NCI-H748 treated with DMSO at 0.1 percent for 48 hours (cell line): ENCODE measurements around the gene SAMHD1.
"Not testable (repeated sequence)": the region's sequence is repeated elsewhere in the genome, so short reads cannot be mapped to it uniquely, and the experiment has no call there.

Experiments
- DNase-seq: peaks from one replicate; lab custom pipeline; 2025; lab: John Stamatoyannopoulos, UW

The SAMHD1 gene

DNA sequence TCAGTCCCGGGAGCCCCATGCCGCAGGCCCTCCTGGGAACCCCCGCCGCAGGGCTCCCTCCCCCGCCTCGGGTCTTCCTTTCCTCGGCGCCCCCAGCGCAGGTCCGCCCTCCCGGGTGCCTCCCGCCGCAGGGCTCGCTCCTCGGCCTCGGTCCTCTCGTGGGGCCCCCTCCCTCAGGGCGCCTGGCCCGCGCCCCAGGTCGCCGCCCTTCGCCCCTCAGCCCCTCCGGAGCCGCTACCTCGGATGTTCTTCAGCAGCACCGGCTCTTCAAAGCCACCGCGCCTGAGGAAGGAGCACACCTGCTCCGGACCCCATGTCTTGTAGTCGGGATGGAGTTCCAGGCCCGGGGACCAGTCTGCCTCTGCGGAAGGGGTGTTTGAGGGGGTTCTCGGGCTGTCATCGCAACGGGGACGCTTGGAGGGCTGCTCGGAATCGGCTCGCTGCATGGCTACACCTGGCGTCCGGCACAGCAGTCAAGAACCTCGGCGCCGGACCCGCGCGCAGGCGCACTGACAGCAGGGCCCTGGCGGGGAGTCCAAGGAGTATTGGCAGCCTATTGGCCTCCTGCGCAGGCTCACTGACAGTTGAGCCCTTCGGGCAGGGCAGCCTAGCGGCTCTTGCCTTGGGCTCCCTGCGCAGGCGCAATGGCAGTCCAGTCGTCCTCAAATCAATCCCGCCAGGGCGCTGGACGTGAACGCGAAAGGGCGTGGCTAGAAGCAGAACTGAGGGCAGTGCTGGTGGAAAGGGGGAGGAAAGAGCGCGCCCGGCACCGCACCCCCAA is at the start of gene SAMHD1:
Gene SAMHD1, minus strand, starts transcription at position 511 of the 781 bp plus-strand sequence. Its CDS starts 65 bp downstream, at position 446.
- peak; percentile 93 for DNase-seq

DNA sequence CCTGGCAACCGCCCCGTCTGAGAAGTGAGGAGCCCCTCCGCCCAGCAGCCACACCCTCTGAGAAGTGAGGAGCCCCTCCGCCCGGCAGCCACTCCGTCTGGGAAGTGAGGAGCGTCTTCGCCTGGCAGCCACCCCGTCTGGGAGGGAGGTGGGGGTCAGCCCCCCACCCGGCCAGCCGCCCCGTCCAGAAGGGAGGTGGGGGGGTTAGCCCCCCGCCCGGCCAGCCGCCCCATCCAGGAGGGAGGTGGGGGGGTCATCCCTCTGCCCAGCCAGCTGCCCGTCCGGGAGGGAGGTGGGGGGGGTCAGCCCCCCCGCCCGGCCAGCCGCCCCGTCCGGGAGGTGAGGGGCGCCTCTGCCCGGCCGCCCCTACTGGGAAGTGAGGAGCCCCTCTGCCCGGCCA is 48.7 kb upstream of the SAMHD1 start:
- DNase-seq: not testable (repeated sequence)

DNA sequence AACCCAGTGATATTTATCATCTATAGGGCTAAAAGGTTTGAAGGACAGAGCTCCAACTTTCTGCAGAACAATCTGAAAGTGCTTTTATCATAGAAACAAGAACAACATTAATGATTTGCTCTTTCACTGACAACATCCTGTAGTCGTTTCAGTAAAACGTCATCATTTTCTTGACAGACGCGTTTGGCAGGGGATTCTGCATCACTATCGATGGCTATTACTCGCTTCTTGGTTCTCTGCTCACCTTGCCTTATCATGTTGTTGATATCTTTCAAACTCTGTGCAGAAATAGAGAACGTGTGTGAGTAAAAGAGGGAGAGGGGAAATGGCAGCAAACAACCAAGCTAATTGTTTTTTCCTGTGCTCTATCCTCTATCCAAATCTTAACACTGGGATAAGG is 47.1 kb upstream of the SAMHD1 start:
- DNase-seq: no peak

DNA sequence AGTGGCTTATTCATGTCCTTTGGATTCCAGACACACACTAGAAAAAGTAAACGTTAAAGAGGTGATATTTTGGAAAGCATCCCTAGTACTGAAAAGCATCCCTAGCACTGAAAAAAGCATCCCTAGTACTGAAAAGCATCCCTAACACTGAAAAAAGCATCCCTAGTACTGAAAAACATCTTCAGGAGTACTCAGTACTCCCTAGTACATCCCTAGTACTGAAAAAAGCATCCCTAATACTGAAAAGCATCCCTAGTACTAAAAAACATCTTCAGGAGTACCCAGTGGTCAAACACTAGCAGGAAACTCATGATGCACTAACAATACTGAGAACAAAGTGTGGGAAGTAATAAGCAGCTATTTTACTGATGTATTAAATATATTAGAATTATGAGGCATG is 45.6 kb upstream of the SAMHD1 start:
- no peak for DNase-seq

DNA sequence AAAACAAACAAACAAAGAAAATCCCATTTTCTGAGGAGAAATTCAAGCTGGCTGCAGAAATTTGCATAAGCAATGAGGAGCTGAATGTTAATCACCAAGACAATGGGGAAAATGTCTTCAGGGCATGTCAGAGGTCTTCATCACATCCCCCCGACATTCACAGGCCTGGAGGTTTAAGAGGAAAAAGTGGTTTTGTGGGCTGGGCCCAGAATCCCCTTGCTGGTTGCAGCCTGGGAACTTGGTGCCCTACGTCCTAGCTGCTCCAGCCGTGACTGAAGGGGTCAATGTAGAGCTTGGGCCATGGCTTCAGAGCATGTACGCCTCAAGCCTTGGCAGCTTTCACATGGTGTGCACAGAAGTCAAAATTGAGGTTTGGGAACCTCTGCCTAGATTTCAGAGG is 42.7 kb upstream of the SAMHD1 start:
- not testable (repeated sequence) for DNase-seq

DNA sequence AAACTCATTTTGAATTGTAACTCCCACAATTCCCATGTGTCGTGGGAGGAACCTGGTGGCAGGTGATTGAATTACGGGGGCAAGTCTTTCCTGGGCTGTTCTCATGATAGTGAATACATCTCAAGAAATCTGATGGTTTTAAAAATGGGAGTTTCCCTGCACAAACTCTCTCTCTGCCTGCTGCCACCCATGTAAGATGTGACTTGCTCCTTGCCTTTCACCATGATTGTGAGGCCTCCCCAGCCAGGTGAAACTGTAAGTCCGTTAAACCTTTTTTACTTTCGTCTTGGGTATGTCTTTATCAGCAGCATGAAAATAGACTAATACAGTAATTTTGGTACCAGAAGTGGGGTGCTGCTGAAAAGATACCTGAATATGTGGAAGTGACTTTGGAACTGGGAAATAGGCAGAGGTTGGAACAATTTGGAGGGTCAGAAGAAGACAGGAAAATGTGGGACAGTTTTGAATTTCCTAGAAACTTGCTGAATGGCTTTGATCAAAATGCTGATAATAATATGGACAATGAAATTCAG is 41.4 kb upstream of the SAMHD1 start:
- no peak for DNase-seq

DNA sequence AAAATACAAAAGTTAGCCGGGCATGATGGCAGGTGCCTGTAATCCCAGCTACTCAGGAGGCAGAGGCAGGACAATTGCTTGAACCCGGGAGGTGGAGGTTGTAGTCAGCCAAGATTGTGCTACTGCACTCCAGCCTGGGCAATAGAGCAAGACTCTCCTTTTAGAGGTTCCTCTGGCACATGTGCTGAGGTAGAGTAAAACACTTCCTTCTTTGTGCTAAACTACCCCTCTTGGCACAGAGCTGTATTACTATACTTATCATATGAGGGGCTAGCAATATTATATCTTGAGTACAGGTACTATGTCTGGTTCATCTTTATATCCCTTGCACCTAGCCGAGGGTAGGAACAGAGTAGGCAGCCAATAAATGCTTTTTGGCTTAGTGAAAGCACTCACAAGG is 40.2 kb upstream of the SAMHD1 start:
- no peak for DNase-seq

DNA sequence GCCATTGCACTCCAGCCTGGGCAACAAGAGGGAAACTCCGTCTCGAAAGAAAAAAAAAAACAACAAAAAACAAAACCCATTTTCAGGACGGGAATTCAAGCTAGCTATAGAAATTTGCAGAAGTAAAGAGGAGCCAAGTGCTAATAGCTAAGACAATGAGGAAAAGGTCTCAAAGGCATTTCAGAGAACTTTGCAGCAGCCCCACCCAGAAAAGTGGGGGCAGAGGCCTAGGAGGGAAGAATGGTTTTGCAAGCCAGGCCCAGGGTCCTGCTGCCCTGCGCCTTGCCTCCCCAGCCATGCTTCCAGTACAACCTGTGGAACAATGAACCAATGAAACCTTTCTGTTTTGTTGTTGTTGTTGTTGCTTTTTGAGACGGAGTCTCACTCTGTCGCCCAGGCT is 38.3 kb upstream of the SAMHD1 start:
- no peak for DNase-seq

DNA sequence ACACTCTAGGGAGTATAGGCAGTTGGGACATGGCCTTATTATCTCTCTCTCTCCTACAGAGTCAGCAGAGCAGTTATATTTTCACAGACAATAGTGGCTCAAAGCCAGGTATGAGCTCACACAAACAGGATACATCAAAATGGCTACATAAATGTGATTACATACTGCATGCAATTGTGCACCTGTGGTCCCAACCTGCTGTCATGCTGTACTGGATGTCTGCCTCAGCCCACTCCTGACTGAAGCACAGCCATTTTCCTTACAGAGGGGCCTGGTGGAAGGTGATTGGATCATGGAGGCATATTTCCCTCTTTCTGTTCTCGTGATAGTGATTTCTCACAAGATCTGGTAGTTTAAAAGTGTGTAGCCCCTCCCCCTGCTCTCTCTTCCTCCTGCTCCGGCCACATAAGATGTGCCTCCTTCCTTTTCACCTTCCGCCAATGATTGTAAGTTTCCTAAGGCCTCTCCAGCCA is 37.0 kb upstream of the SAMHD1 start:
- no peak for DNase-seq

DNA sequence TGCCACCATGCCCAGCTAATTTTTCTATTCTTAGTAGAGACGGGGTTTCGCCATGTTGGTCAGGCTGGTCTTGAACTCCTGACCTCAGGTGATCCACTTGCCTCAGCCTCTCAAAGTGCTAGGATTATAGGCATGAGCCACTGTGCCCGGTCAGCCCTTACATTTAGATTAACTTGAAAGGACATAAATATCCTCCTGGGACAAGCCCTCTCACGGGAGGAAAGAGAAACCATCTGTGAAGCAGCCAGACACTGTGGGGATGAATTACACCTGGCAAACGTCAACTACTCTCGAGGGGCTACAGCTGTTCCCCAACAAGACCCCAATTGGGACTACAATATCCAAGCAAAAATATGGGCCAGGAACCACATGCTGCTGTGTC is 32.7 kb upstream of the SAMHD1 start:
- no peak for DNase-seq

DNA sequence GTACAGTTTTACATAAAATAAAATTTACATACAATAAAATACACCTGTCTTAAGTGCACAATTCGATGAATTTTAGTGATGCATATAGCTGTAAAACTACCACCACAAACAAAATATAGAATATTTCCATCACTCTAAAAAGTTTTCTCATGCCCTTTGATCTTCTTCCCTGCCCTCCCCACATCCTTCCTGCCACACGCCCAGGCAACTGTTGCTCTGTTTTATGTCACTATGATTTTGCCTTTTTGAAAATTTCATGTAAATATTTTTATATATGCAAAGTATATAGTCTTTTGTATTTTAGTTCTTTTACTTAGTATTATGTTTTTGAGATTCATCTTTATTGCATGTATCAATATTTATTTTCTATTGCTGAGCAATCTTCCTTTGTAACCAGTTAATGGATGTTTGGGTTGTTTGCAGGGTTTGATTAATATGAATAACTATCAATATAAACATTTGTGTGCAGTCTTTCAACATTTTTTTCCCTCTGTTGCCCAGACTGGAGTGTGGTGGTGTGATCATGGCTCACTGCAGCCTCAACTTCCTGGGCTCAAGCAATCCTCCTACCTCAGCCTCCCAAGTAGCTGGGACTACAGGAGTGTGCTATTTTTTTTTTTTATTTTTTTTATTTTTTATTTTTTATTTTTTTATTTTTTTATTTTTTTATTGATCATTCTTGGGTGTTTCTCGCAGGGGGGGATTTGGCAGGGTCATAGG is 23.8 kb upstream of the SAMHD1 start:
- no peak for DNase-seq

DNA sequence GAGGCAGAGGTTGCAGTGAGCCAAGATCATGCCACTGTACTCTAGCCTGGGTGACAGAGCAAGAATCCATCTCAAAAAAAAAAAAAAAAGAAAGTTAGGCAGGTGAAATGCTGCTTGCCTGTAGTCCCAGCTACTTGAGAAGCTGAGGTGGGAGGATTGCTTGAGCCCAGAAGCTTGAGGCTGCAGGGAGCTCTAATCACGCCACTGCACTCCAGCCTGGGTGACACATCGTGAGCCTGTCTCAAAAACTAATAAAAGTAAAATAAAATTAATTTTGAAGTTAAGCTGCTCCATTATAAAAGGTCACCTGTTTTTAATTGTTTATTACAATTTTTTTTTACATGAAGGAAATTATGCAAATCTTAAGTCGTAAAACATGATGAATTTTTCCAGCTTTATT is 23.2 kb upstream of the SAMHD1 start:
- no peak for DNase-seq

DNA sequence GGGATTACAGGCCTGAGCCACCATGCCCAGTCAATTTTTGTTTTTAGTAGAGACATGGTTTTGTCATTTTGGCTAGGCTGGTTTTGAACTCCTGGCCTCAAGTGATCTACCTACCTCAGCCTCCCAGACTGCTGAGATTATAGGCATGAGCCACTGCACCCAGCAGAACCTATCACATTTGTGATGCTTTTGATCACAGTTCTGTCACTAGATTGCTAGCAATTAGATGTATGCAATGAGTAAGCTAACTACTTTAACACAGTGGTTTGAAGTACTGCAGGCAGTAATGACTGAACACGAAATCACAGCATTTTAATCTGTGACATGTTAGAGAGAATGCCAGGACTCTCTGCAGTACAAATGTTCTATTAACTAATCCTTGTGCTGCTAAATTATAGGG is 19.6 kb upstream of the SAMHD1 start:
- no peak for DNase-seq

DNA sequence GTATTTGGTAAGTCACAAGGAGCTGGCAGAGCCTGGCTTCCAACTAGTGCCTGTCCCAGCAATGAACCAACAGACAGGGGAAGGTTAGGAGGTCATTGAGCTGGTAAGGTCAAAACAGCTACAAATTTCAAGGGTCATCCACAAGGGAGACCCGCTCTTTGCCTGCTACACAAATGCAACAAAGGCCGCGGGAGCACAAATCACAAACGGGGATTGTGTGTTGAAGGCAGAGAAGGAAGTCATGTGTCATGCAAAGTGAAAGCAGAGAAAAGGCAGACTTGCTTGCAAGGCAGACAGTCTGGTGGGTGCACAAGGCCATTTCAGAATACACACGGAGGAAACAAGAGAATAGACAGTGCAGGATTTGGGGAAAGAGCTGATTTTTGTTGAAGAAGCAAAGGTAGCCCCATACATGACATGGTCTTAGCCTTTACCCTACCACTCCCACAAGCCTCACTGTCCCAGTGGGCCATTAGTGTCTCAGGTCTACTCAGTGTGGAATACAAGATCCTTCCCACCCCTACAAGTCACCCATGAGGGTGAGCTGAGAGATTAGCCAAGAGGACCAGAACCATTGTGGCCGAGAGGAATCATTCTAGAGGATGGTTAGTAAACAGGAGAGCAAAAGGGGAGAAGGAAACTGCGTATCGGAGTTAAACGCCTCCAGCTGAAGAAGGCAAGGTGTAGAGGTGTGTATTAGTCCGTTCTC is 18.1 kb upstream of the SAMHD1 start:
- no peak for DNase-seq

DNA sequence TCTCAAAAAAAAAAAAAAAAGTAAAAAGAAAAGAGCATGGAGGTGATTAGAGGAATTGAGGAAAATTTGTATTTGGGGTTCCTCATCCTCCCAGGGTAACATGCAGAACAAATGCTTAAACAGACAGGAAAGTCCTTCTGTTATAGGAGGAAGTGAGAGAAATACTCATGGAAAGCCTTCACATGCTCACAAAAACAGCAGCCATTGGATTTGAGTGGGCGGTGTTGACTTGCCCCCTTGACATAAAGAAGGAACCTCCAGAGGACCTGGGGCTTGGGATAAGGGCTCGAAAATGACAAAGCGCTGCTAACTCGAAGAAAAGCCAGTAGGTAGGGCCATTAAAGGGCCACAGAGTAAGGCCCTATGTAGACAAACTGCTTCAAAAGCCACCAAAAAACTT is 17.5 kb upstream of the SAMHD1 start:
- DNase-seq: no peak

DNA sequence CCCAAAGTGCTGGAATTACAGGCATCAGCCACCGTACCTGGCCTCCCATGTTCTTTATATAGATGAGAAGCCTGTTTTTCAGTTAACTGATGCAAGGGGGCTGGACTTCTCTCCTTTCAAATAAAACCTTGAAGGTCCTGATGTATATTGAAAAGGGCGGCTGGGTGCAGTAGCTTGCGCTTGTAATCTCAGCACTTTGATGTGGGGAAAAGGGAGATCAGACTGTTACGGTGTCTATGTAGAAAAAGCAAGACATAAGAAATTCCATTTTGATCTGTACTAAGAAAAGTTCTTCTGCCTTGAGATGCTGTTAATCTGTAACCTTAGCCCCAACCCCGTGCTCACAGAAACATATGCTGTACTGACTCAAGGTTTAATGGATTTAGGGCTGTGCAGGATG is 16.1 kb upstream of the SAMHD1 start:
- no peak for DNase-seq

DNA sequence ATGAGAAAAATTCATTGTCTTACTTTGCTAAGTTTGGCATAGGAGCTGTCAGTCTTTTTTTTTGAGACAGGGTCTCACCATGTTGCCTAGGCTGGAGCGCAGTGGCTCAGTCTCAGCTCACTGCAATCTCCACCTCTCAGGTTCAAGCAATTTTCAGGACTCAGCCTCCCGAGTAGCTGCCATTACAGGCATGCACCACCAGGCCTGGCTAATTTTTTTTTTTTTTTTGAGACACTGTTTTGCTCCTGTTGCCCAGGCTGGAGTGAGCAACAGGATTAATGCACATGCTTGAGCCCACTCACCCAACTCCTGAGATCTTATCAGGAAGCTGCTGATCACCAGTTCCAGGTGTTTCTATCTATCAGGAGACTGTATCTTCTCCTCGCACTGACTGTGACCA is 15.5 kb upstream of the SAMHD1 start:
- DNase-seq: not testable (repeated sequence)

DNA sequence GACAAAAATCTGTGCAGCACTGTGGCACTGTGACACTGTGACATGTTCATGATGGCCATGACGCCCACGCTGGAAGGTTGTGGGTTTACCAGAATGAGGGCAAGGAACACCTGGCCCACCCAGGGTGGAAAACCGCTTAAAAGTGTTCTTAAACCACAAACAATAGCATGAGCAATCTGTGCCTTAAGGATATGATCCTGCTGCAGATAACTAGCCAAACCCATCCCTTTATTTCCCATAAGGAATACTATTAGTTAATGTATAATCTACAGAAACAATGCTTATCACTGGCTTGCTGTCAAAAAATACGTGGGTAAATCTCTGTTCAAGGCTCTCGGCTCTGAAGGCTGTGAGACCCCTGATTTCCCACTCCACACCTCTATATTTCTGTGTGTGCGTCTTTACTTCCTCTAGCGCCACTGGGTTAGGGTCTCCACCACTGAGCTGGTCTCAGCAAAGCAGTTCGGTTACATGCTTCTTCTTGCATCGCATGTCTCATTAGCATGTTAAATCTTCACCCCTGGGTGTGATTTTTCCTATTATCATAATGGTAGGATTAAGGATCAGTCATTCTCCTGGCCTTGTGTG is 10.9 kb upstream of the SAMHD1 start:
- DNase-seq: not testable (repeated sequence)

DNA sequence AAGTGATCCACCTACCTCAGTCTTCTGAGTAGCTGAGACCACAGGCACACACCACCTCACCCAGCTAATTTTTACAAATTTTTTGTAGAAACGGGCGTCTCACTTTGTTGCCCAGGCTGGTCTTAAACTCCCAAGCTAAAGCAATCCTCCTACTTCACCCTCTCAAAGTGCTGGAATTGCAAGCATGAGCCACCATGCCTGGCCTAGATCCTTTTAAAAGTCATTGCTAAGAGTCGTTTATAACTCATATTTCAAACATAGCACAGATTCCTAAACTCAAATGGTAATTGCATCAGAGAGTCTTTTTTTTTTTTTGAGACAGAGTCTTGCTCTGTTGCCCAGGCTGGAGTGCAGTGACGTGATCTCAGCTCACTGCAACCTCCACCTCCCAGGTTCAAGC is 7.7 kb upstream of the SAMHD1 start:
- no peak for DNase-seq

DNA sequence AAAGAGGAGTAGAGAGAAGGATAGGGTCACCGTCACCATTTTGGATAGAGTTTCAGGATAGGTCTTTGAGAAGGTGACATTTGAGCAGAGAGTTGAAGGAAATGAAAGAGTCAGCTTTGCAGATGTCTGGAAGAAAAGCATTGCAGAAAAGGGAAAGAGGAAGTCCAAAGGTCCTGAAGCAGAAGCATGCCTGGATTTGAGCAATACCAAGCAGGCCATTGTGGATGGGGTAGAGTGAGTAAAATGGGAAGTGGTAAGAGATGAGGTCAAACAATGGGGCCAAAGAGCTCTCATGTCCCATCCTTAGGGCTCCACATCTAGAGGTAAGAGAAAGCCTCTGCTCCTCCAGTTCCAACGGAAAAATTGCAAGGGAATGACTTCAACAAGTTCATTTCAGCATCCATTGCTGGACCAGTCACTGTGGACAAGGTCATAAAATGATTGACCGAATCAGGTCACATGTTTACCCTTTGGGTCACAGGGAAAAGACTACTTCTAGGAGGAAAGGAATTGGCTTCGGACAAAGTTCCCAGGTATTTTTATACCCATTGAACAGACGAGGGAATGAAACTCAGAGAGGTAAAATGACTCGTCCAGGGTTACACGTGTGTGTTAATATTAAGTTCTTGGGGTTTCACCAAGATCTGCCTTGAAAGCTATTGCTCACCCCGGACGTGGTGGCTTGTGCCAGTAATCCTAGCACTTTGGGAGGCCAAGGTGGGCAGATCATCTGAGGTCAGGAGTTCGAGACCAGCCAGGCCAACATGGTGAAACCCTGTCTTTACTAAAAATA is 6.6 kb upstream of the SAMHD1 start:
- DNase-seq: no peak

DNA sequence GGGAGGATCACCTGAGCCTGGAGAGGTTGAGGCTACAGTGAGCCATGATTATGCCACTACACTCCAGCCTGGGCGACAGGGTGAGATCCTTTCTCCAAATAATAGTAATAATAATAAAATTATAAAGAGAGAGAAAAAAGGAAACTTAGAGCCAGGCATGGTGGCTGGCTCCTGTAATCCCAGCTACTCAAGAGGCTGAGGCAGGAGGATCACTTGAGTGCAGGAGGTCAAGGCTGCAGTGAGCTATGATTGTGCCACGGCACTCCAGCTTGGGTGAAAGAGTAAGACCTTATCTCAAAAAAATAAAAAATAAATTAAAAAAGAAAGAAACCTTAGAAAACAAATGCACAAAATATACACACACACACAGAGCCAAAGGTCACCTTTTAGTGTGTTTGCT is 5.2 kb upstream of the SAMHD1 start:
- no peak for DNase-seq
